CD4-positive, alpha-beta T cell treated with Interleukin-6 for 4 hours (primary cell): Measurements from ENCODE around the gene CCRL2.

Source experiments
- DNase-seq: peaks from one replicate; pipeline ENCODE4 v3.0.0-alpha.2; 2020; ENCODE audit warnings: mixed read lengths

CCRL2 gene

GRCh38 chr3:46406788-46407611 lies at the start of gene CCRL2, which contains the start of gene CCR5AS:
Gene CCRL2, plus strand, starts transcription at chr3:46407259. Its CDS starts 821 bp downstream, at chr3:46408080.
Gene CCR5AS, minus strand, starts transcription at chr3:46407066.
- peak; percentile 45 for DNase-seq

GRCh38 chr3:46358466-46358865 lies 48.6 kb upstream of the CCRL2 start:
- DNase-seq: no peak

- peak; percentile 36 for DNase-seq
Observed at GRCh38 chr3:46359733-46360493, 47.1 kb upstream of the CCRL2 start.

GRCh38 chr3:46360907-46361306 lies 46.2 kb upstream of the CCRL2 start:
- DNase-seq: no peak

GRCh38 chr3:46361408-46362283 lies 45.4 kb upstream of the CCRL2 start:
- DNase-seq: peak; percentile 25

GRCh38 chr3:46365041-46365440 lies 42.0 kb upstream of the CCRL2 start:
- no peak for DNase-seq

- DNase-seq: no peak
Observed at GRCh38 chr3:46365737-46366524, 41.1 kb upstream of the CCRL2 start.

GRCh38 chr3:46367811-46368210 lies 39.2 kb upstream of the CCRL2 start:
- no peak for DNase-seq

GRCh38 chr3:46368569-46368968 lies 38.5 kb upstream of the CCRL2 start:
- DNase-seq: peak; percentile 76

- no peak for DNase-seq
Observed at GRCh38 chr3:46369151-46369550, 37.9 kb upstream of the CCRL2 start.

- DNase-seq: no peak
Observed at GRCh38 chr3:46369675-46370132, 37.4 kb upstream of the CCRL2 start.

GRCh38 chr3:46370839-46371518 lies 36.1 kb upstream of the CCRL2 start, which contains the start of gene CCR5:
Gene CCR5, plus strand, starts transcription at chr3:46370946. Its CDS starts 1,957 bp downstream, at chr3:46372903.
- peak; percentile 51 for DNase-seq

- DNase-seq: no peak
Observed at GRCh38 chr3:46371519-46372340, 35.3 kb upstream of the CCRL2 start.

GRCh38 chr3:46372492-46373359 lies 34.3 kb upstream of the CCRL2 start:
- no peak for DNase-seq

- DNase-seq: no peak
Observed at GRCh38 chr3:46374755-46375154, 32.3 kb upstream of the CCRL2 start.

- no peak for DNase-seq
Observed at GRCh38 chr3:46375218-46375617, 31.8 kb upstream of the CCRL2 start.

GRCh38 chr3:46375814-46376213 lies 31.2 kb upstream of the CCRL2 start:
- DNase-seq: no peak

GRCh38 chr3:46378426-46378942 lies 28.6 kb upstream of the CCRL2 start:
- DNase-seq: peak; percentile 71
